ENCODE data around the gene FBRSL1.
"Not testable (repeated sequence)": the region's sequence is repeated elsewhere in the genome, so short reads cannot be mapped to it uniquely, and the experiment has no call there.

Gene FBRSL1

DNA sequence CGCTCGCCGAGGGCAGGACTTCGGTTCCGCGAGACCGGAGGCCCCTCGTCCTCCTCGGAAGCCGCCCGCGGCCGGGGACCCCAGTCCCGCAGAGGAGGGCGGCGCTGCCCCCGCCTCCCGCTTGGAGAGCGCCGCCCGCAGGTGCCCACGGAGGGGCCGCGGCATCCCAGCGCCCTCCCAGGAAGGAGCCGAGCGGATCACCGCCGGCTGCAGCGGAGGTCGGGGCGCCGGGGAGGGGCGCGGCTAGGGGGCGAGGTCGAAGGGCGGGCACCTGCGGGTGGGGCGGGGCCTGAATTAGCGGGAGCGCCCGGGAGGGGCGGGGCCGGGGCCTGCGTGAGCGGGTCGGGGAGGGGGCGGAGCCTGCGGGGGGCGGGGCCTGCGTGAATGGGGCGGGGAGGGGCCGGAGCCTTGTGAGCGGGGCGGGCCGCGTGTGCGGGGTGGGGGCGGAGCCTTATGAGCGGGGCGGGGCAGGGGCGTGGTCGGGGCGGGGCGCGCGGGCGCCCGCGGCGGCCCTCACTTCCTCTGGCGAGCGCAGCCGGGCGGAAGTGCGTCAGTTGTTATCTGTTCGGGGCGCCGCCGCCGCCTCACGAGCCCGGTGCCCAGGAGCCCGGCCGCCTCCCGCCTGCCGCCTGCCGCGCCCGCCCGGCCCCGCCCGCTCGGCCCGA lies at the start of gene FBRSL1:
TSS of gene FBRSL1 (plus strand) at position 550 of the 665 bp plus-strand sequence.
- H2AFZ ChIP-seq (ENCODE audit: low read length, unreplicated experiment), result peak within 1 kb of the TSS; percentile 74
- H3K4me3 ChIP-seq (ENCODE audit: low read depth, low read length), result peak within 1 kb of the TSS; percentile 86
- H3K27ac ChIP-seq (ENCODE audit: low read depth, low read length), result no peak within 1 kb of the TSS
- H3K4me1 ChIP-seq (ENCODE audit: control insufficient read depth, insufficient read depth, low read length, unreplicated experiment), result peaks cover 11% of the 10 kb centered on the region
- H3K36me3 ChIP-seq (ENCODE audit: insufficient read depth, low read length), result no peaks in the 10 kb centered on the region
- 0 out of 2 replicates have a peak, but pooled peaks cover 8% of the 10 kb centered on the region for H3K27me3 ChIP-seq (ENCODE audit: insufficient read depth, low read length)
- H3K79me2 ChIP-seq (ENCODE audit: control insufficient read depth, insufficient read depth, low read length, unreplicated experiment), result peaks cover 42% of the 10 kb centered on the region

GRCh38 chr12:132440420-132440819 lies 49.5 kb upstream of the FBRSL1 start:
- H3K4me3 ChIP-seq (ENCODE audit: low read depth, low read length); H2AFZ ChIP-seq (ENCODE audit: low read length, unreplicated experiment); H3K79me2 ChIP-seq (ENCODE audit: control insufficient read depth, insufficient read depth, low read length, unreplicated experiment); H3K27ac ChIP-seq (ENCODE audit: low read depth, low read length); H3K36me3 ChIP-seq (ENCODE audit: insufficient read depth, low read length); H3K4me1 ChIP-seq (ENCODE audit: control insufficient read depth, insufficient read depth, low read length, unreplicated experiment): not testable (repeated sequence)
- H3K27me3 ChIP-seq (ENCODE audit: insufficient read depth, low read length), result peaks cover 27% of the 10 kb centered on the region

GRCh38 chr12:132441871-132442863 lies 47.8 kb upstream of the FBRSL1 start:
- no peak overlapping the region for H2AFZ ChIP-seq (ENCODE audit: low read length, unreplicated experiment)
- H3K79me2 ChIP-seq (ENCODE audit: control insufficient read depth, insufficient read depth, low read length, unreplicated experiment), result no peaks in the 10 kb centered on the region
- H3K4me3 ChIP-seq (ENCODE audit: low read depth, low read length), result no peak overlapping the region
- H3K27me3 ChIP-seq (ENCODE audit: insufficient read depth, low read length), result peaks cover 15% of the 10 kb centered on the region
- no peaks in the 10 kb centered on the region for H3K36me3 ChIP-seq (ENCODE audit: insufficient read depth, low read length)
- H3K27ac ChIP-seq (ENCODE audit: low read depth, low read length), result no peak overlapping the region
- no peaks in the 10 kb centered on the region for H3K4me1 ChIP-seq (ENCODE audit: control insufficient read depth, insufficient read depth, low read length, unreplicated experiment)

- H3K4me3 ChIP-seq (ENCODE audit: low read depth, low read length), result no peak overlapping the region
- H3K36me3 ChIP-seq (ENCODE audit: insufficient read depth, low read length), result no peaks in the 10 kb centered on the region
- H3K4me1 ChIP-seq (ENCODE audit: control insufficient read depth, insufficient read depth, low read length, unreplicated experiment), result no peaks in the 10 kb centered on the region
- no peak overlapping the region for H2AFZ ChIP-seq (ENCODE audit: low read length, unreplicated experiment)
- H3K27me3 ChIP-seq (ENCODE audit: insufficient read depth, low read length), result peaks cover 15% of the 10 kb centered on the region; the same call in 1 of the 2 replicates
- H3K79me2 ChIP-seq (ENCODE audit: control insufficient read depth, insufficient read depth, low read length, unreplicated experiment), result no peaks in the 10 kb centered on the region
- H3K27ac ChIP-seq (ENCODE audit: low read depth, low read length), result no peak overlapping the region
Measured at GRCh38 chr12:132443091-132443490, 46.9 kb upstream of the FBRSL1 start.

DNA sequence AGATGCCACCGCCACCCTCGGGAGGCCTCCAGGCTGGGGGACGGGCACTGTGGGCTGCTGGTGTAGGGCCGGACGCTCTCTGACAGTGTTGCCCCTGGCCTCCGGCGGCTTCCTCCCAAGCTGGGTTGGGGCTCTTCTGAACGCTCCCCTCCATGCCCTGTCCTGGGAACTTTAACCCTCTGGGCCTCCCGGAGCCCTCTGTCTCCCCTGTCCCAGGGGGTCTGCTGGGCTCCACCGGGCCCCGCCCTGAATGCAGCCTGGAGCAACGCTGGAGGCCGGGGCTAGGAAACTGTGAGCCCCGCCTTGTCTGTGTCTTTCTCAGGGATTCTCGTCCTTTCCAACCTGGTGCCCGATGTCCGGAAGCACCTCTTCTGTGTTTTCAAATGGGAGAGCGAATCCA lies 45.7 kb upstream of the FBRSL1 start:
- Histone ChIP-seq H2AFZ (ENCODE audit: low read length, unreplicated experiment) (no peak overlapping the region), H3K27me3 (ENCODE audit: insufficient read depth, low read length) (peaks cover 16% of the 10 kb centered on the region; the same call in 1 of the 2 replicates), H3K36me3 (ENCODE audit: insufficient read depth, low read length) (no peaks in the 10 kb centered on the region), H3K27ac (ENCODE audit: low read depth, low read length) (no peak overlapping the region), H3K4me3 (ENCODE audit: low read depth, low read length) (no peak overlapping the region), H3K79me2 (ENCODE audit: control insufficient read depth, insufficient read depth, low read length, unreplicated experiment) (no peaks in the 10 kb centered on the region), H3K4me1 (ENCODE audit: control insufficient read depth, insufficient read depth, low read length, unreplicated experiment) (no peaks in the 10 kb centered on the region)

DNA sequence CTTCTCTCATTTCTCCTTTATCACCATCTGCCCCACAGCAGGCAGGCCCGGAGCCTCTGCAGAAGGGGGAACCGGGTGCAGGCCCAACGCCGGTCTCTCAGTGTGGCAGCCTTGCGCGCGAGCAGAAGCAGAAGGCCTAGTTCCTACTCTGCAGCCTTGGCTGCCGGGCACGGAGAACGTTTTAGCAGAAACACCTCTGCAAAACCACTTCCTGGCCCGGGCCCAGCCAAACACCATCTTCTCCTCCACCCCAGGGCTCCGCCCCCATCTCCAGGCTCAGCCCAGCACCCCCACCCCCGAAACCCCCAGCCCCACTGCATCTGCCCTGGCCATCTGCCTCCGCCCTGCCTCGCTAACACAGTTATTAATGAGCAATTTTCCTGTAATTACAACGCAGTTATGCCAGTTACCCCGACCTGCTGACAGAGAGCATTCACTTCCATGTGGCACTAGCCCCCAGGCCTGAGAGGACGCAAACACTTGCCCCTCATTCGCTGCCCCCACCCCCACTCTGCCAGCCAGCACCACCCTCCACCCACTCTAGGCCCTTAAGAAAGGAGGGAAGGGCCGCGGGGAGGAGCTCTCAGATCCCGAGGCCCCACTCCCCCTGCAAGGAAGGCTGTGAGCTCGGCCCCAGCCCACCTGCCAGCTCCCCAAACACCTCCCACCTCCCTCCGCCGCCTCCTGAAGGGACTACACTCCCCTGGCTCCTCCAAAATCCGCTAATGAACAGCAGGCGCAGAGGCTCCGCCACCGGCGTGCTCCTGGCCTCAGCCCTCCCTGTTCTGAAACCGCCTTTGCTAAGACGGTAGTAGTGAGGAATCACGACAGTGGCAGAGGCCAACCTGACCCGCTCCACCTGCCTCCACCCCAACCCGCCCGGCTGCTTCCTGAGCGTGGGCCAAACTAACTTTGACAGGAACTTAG lies 44.7 kb upstream of the FBRSL1 start:
- no peaks in the 10 kb centered on the region for H3K4me1 ChIP-seq (ENCODE audit: control insufficient read depth, insufficient read depth, low read length, unreplicated experiment)
- no peaks in the 10 kb centered on the region for H3K36me3 ChIP-seq (ENCODE audit: insufficient read depth, low read length)
- H3K27ac ChIP-seq (ENCODE audit: low read depth, low read length), result no peak overlapping the region
- H2AFZ ChIP-seq (ENCODE audit: low read length, unreplicated experiment), result no peak overlapping the region
- H3K4me3 ChIP-seq (ENCODE audit: low read depth, low read length), result no peak overlapping the region
- no peaks in the 10 kb centered on the region for H3K79me2 ChIP-seq (ENCODE audit: control insufficient read depth, insufficient read depth, low read length, unreplicated experiment)
- peaks cover 26% of the 10 kb centered on the region for H3K27me3 ChIP-seq (ENCODE audit: insufficient read depth, low read length)

DNA sequence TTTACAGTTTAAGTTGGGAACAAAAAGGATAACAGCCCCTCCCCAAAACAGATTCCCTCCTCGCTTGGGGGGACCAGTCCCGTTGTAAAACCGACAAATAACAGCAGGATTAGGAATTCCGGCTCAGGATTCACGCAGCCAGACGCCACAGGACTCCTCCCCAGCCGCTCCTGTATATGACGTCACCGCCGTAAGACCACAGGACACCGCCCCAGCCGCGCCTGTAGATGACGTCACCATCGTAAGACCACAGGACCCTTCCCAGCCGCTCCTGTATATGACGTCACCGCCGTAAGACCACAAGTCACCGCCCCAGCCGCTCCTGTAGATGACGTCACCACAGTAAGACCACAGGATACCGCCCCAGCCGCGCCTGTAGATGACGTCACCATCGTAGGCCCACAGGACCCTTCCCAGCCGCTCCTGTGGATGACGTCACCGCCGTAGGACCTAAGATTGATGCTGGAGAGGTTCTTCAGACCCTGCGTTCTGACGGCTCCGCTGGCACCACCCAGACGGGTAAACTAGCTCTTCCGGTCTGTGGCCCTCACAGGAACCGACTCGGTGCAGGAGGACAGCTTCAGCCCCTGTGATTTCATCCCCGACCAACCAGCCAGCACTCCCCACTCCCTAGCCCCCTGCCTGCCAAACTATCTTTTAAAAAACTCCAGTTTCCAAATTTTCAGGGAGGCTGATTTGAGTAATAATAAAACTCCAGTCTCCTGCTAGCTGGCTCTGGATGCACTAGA lies 43.9 kb upstream of the FBRSL1 start:
- Histone ChIP-seq H3K27ac (ENCODE audit: low read depth, low read length) (no peak overlapping the region), H3K36me3 (ENCODE audit: insufficient read depth, low read length) (no peaks in the 10 kb centered on the region), H3K79me2 (ENCODE audit: control insufficient read depth, insufficient read depth, low read length, unreplicated experiment) (no peaks in the 10 kb centered on the region), H3K4me1 (ENCODE audit: control insufficient read depth, insufficient read depth, low read length, unreplicated experiment) (no peaks in the 10 kb centered on the region), H3K4me3 (ENCODE audit: low read depth, low read length) (no peak overlapping the region), H3K27me3 (ENCODE audit: insufficient read depth, low read length) (peaks cover 34% of the 10 kb centered on the region), H2AFZ (ENCODE audit: low read length, unreplicated experiment) (no peak overlapping the region)

DNA sequence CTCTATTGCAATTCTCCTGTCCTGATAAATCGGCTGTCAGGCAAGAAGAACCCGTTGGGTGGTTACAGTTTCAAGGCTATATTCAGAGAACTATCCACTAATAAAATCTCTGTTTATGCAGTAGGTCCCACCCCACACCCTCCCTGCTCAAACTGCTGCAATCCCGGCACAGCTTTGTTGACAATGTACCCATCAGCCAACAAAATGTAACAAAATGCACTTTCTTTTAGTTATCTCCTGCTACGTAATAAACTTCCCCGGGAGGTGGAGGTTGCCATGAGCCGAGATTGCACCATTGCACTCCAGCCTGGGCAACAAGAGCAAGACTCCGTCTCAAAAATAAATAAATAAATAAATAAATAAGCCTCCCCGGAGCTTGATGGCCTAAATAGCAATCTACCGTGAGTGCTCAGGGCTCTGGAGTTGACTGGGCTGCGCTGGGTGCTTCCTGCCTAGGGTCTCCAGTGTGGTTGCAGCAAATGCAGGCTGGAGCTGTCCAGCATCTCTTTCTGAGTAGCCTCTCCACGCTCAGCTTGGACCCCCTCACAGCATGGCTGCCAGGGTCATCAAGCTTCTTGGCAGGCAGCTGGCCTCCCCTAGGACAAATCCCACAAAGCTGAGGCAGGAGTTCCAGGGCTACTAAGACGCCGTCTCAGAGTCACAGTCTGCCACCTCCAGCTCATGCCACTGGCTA lies 43.2 kb upstream of the FBRSL1 start:
- H3K79me2 ChIP-seq (ENCODE audit: control insufficient read depth, insufficient read depth, low read length, unreplicated experiment), result no peaks in the 10 kb centered on the region
- H3K36me3 ChIP-seq (ENCODE audit: insufficient read depth, low read length), result no peaks in the 10 kb centered on the region
- H3K4me1 ChIP-seq (ENCODE audit: control insufficient read depth, insufficient read depth, low read length, unreplicated experiment), result no peaks in the 10 kb centered on the region
- no peak overlapping the region for H2AFZ ChIP-seq (ENCODE audit: low read length, unreplicated experiment)
- no peak overlapping the region for H3K27ac ChIP-seq (ENCODE audit: low read depth, low read length)
- no peak overlapping the region for H3K4me3 ChIP-seq (ENCODE audit: low read depth, low read length)
- peaks cover 41% of the 10 kb centered on the region for H3K27me3 ChIP-seq (ENCODE audit: insufficient read depth, low read length)

GRCh38 chr12:132447327-132447720 lies 42.6 kb upstream of the FBRSL1 start:
- no peaks in the 10 kb centered on the region for H3K79me2 ChIP-seq (ENCODE audit: control insufficient read depth, insufficient read depth, low read length, unreplicated experiment)
- no peaks in the 10 kb centered on the region for H3K36me3 ChIP-seq (ENCODE audit: insufficient read depth, low read length)
- H3K4me1 ChIP-seq (ENCODE audit: control insufficient read depth, insufficient read depth, low read length, unreplicated experiment), result no peaks in the 10 kb centered on the region
- no peak overlapping the region for H3K27ac ChIP-seq (ENCODE audit: low read depth, low read length)
- peaks cover 43% of the 10 kb centered on the region for H3K27me3 ChIP-seq (ENCODE audit: insufficient read depth, low read length)
- no peak overlapping the region for H2AFZ ChIP-seq (ENCODE audit: low read length, unreplicated experiment)
- H3K4me3 ChIP-seq (ENCODE audit: low read depth, low read length), result no peak overlapping the region

All from ACC112 (cell line).